Measurements from ENCODE around the gene SDC3.
"Not testable (repeated sequence)": the region's sequence is repeated elsewhere in the genome, so short reads cannot be mapped to it uniquely, and the experiment has no call there.

SDC3 gene

GRCh38 chr1:30874176-30874575 is 34.4 kb downstream of the SDC3 start:
- DNase-seq (ENCODE audit: low spot score): no peak

- no peak for DNase-seq (ENCODE audit: low spot score)
Observed at GRCh38 chr1:30872948-30873263, 35.7 kb downstream of the SDC3 start.

- DNase-seq (ENCODE audit: low spot score): no peak
Observed at GRCh38 chr1:30872033-30872947, 36.3 kb downstream of the SDC3 start.

GRCh38 chr1:30871276-30871871 is 37.2 kb downstream of the SDC3 start:
- DNase-seq (ENCODE audit: low spot score): no peak

GRCh38 chr1:30870656-30871055 is 37.9 kb downstream of the SDC3 start:
- no peak for DNase-seq (ENCODE audit: low spot score)

GRCh38 chr1:30870035-30870434 is 38.5 kb downstream of the SDC3 start:
- no peak for DNase-seq (ENCODE audit: low spot score)

- no peak for DNase-seq (ENCODE audit: low spot score)
Observed at GRCh38 chr1:30868833-30869435, 39.6 kb downstream of the SDC3 start.

- not testable (repeated sequence) for DNase-seq (ENCODE audit: low spot score)
Observed at GRCh38 chr1:30868057-30868456, 40.5 kb downstream of the SDC3 start.

- no peak for DNase-seq (ENCODE audit: low spot score)
Observed at GRCh38 chr1:30867537-30867936, 41.0 kb downstream of the SDC3 start.

- no peak for DNase-seq (ENCODE audit: low spot score)
Observed at GRCh38 chr1:30866594-30866993, 42.0 kb downstream of the SDC3 start.

GRCh38 chr1:30864681-30865080 is 43.9 kb downstream of the SDC3 start:
- DNase-seq (ENCODE audit: low spot score): no peak

- no peak for DNase-seq (ENCODE audit: low spot score)
Observed at GRCh38 chr1:30863858-30864604, 44.5 kb downstream of the SDC3 start.

- no peak for DNase-seq (ENCODE audit: low spot score)
Observed at GRCh38 chr1:30860320-30860652, 48.3 kb downstream of the SDC3 start.

GRCh38 chr1:30857964-30858363 is 50.6 kb downstream of the SDC3 start:
- no peak for DNase-seq (ENCODE audit: low spot score)

GRCh38 chr1:30857062-30857461 is 51.5 kb downstream of the SDC3 start:
- no peak for DNase-seq (ENCODE audit: low spot score)

- DNase-seq (ENCODE audit: low spot score): no peak
Observed at GRCh38 chr1:30856260-30856790, 52.2 kb downstream of the SDC3 start.

GRCh38 chr1:30855686-30856259 is 52.8 kb downstream of the SDC3 start:
- no peak for DNase-seq (ENCODE audit: low spot score)

GRCh38 chr1:30853350-30853749 is 55.2 kb downstream of the SDC3 start:
- no peak for DNase-seq (ENCODE audit: low spot score)

- no peak for DNase-seq (ENCODE audit: low spot score)
Observed at GRCh38 chr1:30852026-30852425, 56.5 kb downstream of the SDC3 start.

- DNase-seq (ENCODE audit: low spot score): no peak
Observed at GRCh38 chr1:30851286-30851685, 57.3 kb downstream of the SDC3 start.

- no peak for DNase-seq (ENCODE audit: low spot score)
Observed at GRCh38 chr1:30850607-30851006, 58.0 kb downstream of the SDC3 start.

GRCh38 chr1:30848130-30848529 is 60.4 kb downstream of the SDC3 start:
- no peak for DNase-seq (ENCODE audit: low spot score)
